ENCODE results near the gene TRIM37.

TRIM37 gene

GRCh38 chr17:58944166-58944565 lies 162.5 kb downstream of the TRIM37 start:
- no peak for DNase-seq (ENCODE audit: low read depth in 2 of 2)

- no peak for DNase-seq (ENCODE audit: low read depth in 2 of 2)
These were observed 170.4 kb downstream of the TRIM37 start for GRCh38 chr17:58936295-58936694.

GRCh38 chr17:58932956-58933355 lies 173.7 kb downstream of the TRIM37 start:
- no peak for DNase-seq (ENCODE audit: low read depth in 2 of 2)

All from stimulated activated CD8-positive, alpha-beta memory T cell treated with anti-CD3 and anti-CD28 coated beads, Interleukin-7, amount 100 ng/mL, for 4 hours (primary cell).